GM23248 (cell line): ENCODE data around the gene ACOT9. TPM values are rescaled to one million over a fixed set of nuclear protein-coding genes. Genes with fewer than 3 reads are reported as not detected.

Source experiments
- DNase-seq: peaks from one replicate; pipeline ENCODE4 v3.0.0-alpha.2; 2015
- H2AFZ ChIP-seq: fragments of 200-600 bp; sonication (generic); 2 replicates; pipeline ENCODE4 v1.6.1; 2016; ENCODE audit warnings: antibody characterized with exemption
- H3F3A ChIP-seq: fragments of 200-600 bp; sonication (generic); 2 replicates; pipeline ENCODE4 v1.6.1; 2016; ENCODE audit warnings: mild to moderate bottlenecking, antibody characterized with exemption, mixed run types; ENCODE audit not compliant: insufficient read depth
- H3K27ac ChIP-seq: fragments of 200-600 bp; sonication (generic); 2 replicates; pipeline ENCODE4 v1.5.1; 2016; ENCODE audit warnings: mild to moderate bottlenecking
- H3K27me3 ChIP-seq: fragments of 200-600 bp; sonication (generic); replicated peaks from 2 replicates; pipeline ENCODE4 v1.6.1; 2016; ENCODE audit warnings: mild to moderate bottlenecking; ENCODE audit not compliant: insufficient read depth
- H3K36me3 ChIP-seq: fragments of 200-600 bp; sonication (generic); 2 replicates; pipeline ENCODE4 v1.6.1; 2016; ENCODE audit warnings: low read depth, mild to moderate bottlenecking
- H3K4me1 ChIP-seq: fragments of 200-600 bp; sonication (generic); 2 replicates; pipeline ENCODE4 v1.6.1; 2016; ENCODE audit warnings: mild to moderate bottlenecking; ENCODE audit not compliant: insufficient read depth
- H3K4me2 ChIP-seq: fragments of 200-600 bp; sonication (generic); one replicate; pipeline ENCODE4 v1.6.1; 2016; ENCODE audit warnings: mild to moderate bottlenecking; ENCODE audit not compliant: unreplicated experiment
- H3K4me3 ChIP-seq: fragments of 200-600 bp; sonication (generic); 2 replicates; pipeline ENCODE4 v1.5.1; 2016; ENCODE audit warnings: mild to moderate bottlenecking
- H3K79me2 ChIP-seq: fragments of 200-600 bp; sonication (generic); 2 replicates; pipeline ENCODE4 v1.6.1; 2016; ENCODE audit warnings: mild to moderate bottlenecking; ENCODE audit not compliant: insufficient read depth
- H3K9ac ChIP-seq: fragments of 200-600 bp; sonication (generic); 2 replicates; pipeline ENCODE4 v1.6.1; 2016; ENCODE audit warnings: mild to moderate bottlenecking
- H3K9me2 ChIP-seq: fragments of 200-600 bp; sonication (generic); 2 replicates; pipeline ENCODE4 v1.6.1; 2016; ENCODE audit warnings: mixed run types, mild to moderate bottlenecking, moderate library complexity; ENCODE audit not compliant: insufficient read depth
- H3K9me3 ChIP-seq: fragments of 200-600 bp; sonication (generic); one replicate; pipeline ENCODE4 v1.6.1; 2017; ENCODE audit warnings: low read depth
- H4K20me1 ChIP-seq: fragments of 200-600 bp; sonication (generic); 2 replicates; pipeline ENCODE4 v1.6.0; 2016; ENCODE audit not compliant: insufficient read depth
- EZH2 ChIP-seq: fragments of 200-600 bp; sonication (generic); IDR thresholded peaks from 2 replicates; pipeline ENCODE4 v1.6.1; 2018; ENCODE audit warnings: antibody characterized with exemption, mild to moderate bottlenecking; ENCODE audit not compliant: insufficient read depth, poor library complexity, severe bottlenecking
- EZH2phosphoT487 ChIP-seq: fragments of 200-600 bp; sonication (generic); IDR thresholded peaks from 2 replicates; pipeline ENCODE4 v1.6.1; 2018; ENCODE audit warnings: antibody characterized with exemption, moderate library complexity, mild to moderate bottlenecking, low read depth; ENCODE audit not compliant: insufficient read depth
- WGBS, 2 experiments: methylation state at CpG; one replicate each; pipeline ENCODE4 v1.1.6; 2015 to 2017; ENCODE audit warnings: low lambda C conversion rate in 2 of 2, low coverage in 1 of 2; ENCODE audit errors: missing lambda C conversion rate in 2 of 2; 5-methylcytosine and 5-hydroxymethylcytosine counted together
- in situ Hi-C: fragments of 300-500 bp; cut with MboI; formaldehyde crosslinking; loops from 2 replicates; pipeline ENCODE4 v1.15.0; 2020
- polyA plus RNA-seq: library from polyadenylated mRNA; unstranded; fragments of >200 nt; fragmentation: Nextera tagmentation; extraction: Ambion mirVana; gene quantifications from 2 replicates; pipeline ENCODE4 v1.2.1, GENCODE V29; 2016
- total RNA-seq: library from RNA; depleted of rRNA; stranded (reverse); fragments of >200 nt; shearing (Covaris generic); gene quantifications from 2 replicates; pipeline ENCODE4 v1.2.3, GENCODE V29; 2014

ACOT9 gene
- total and polyA plus RNA-seq, 2 experiments from 2014 or later = 66.7 to 85.2 TPM

GRCh38 chrX:23727206-23727605 lies 15.9 kb downstream of the ACOT9 start:
- Histone ChIP-seq H3K4me1 (no peaks in the 10 kb centered on the region), H3K4me2 (no peak overlapping the region), H3K9me3 (no peaks in the 10 kb centered on the region), H3K9me2 (no peaks in the 10 kb centered on the region), H3K4me3 (no peak overlapping the region), H2AFZ (no peak overlapping the region), H3F3A (no peaks in the 10 kb centered on the region), H3K9ac (no peak overlapping the region), H4K20me1 (no peaks in the 10 kb centered on the region), H3K27ac (no peak overlapping the region), H3K27me3 (no peaks in the 10 kb centered on the region), H3K36me3 (peaks cover 9% of the 10 kb centered on the region; the same call in 1 of the 2 replicates), H3K79me2 (peaks cover 30% of the 10 kb centered on the region)
- in situ Hi-C loops = no loop called here
- WGBS, 2 experiments = 88 to 97% methylated on average over 3 of the region's 3 CpGs
- TF ChIP-seq EZH2phosphoT487 (no peak), EZH2 (no peak)
- no peak for DNase-seq

GRCh38 chrX:23726191-23726590 lies 16.9 kb downstream of the ACOT9 start:
- 94 to 98% methylated on average over 6 of the region's 6 CpGs for WGBS, 2 experiments
- no peak overlapping the region for H2AFZ ChIP-seq
- in situ Hi-C loops = no loop called here

GRCh38 chrX:23720117-23720677 lies 22.9 kb downstream of the ACOT9 start:
- 69 to 71% methylated on average over 8 of the region's 8 CpGs for WGBS, 2 experiments
- no peak overlapping the region for H3K4me2 ChIP-seq
- no peak for TF ChIP-seq EZH2
- TF ChIP-seq EZH2phosphoT487 = no peak

More at GRCh38 chrX:23726191-23726590, 16.9 kb downstream of the ACOT9 start:
- no peaks in the 10 kb centered on the region for H4K20me1 ChIP-seq
- DNase-seq = no peak
- TF ChIP-seq EZH2 = no peak
- TF ChIP-seq EZH2phosphoT487 = no peak
- no peak overlapping the region for H3K9ac ChIP-seq
- no peak overlapping the region for H3K27ac ChIP-seq
- no peaks in the 10 kb centered on the region for H3F3A ChIP-seq
- H3K36me3 ChIP-seq = peaks cover 18% of the 10 kb centered on the region; the same call in 1 of the 2 replicates
- H3K27me3 ChIP-seq = no peaks in the 10 kb centered on the region
- no peaks in the 10 kb centered on the region for H3K9me2 ChIP-seq
- no peaks in the 10 kb centered on the region for H3K4me1 ChIP-seq
- H3K9me3 ChIP-seq = no peaks in the 10 kb centered on the region
- H3K4me2 ChIP-seq = no peak overlapping the region
- no peak overlapping the region for H3K4me3 ChIP-seq
- peaks cover 22% of the 10 kb centered on the region; the same call in 1 of the 2 replicates for H3K79me2 ChIP-seq

GRCh38 chrX:23705235-23705634 lies 37.8 kb downstream of the ACOT9 start:
- no peaks in the 10 kb centered on the region; the same call in 1 of the 2 replicates for H3F3A ChIP-seq
- no peak overlapping the region for H3K9ac ChIP-seq
- WGBS, 2 experiments = 75 to 77% methylated on average over 4 to 5 of the region's 5 CpGs
- no peaks in the 10 kb centered on the region for H3K9me3 ChIP-seq
- no peak overlapping the region for H3K4me3 ChIP-seq
- H3K4me2 ChIP-seq = no peak overlapping the region
- TF ChIP-seq EZH2 (no peak), EZH2phosphoT487 (no peak)
- H3K9me2 ChIP-seq = no peaks in the 10 kb centered on the region
- H3K27me3 ChIP-seq = no peaks in the 10 kb centered on the region
- in situ Hi-C loops = no loop called here
- no peak overlapping the region for H3K27ac ChIP-seq
- no peak for DNase-seq
- H2AFZ ChIP-seq = no peak overlapping the region
- peaks cover 27% of the 10 kb centered on the region for H3K36me3 ChIP-seq
- no peaks in the 10 kb centered on the region for H3K4me1 ChIP-seq
- H4K20me1 ChIP-seq = no peaks in the 10 kb centered on the region
- H3K79me2 ChIP-seq = peaks cover 6% of the 10 kb centered on the region; the same call in 1 of the 2 replicates

More at GRCh38 chrX:23720117-23720677, 22.9 kb downstream of the ACOT9 start:
- Histone ChIP-seq H3K9me2 (no peaks in the 10 kb centered on the region), H2AFZ (no peak overlapping the region), H4K20me1 (no peaks in the 10 kb centered on the region), H3K4me1 (no peaks in the 10 kb centered on the region), H3K27ac (no peak overlapping the region), H3K27me3 (no peaks in the 10 kb centered on the region), H3K9me3 (no peaks in the 10 kb centered on the region), H3K36me3 (peaks cover 9% of the 10 kb centered on the region; the same call in 1 of the 2 replicates), H3K4me3 (no peak overlapping the region), H3K9ac (no peak overlapping the region), H3K79me2 (no peaks in the 10 kb centered on the region), H3F3A (no peaks in the 10 kb centered on the region)
- in situ Hi-C loops = no loop called here
- no peak for DNase-seq
